ENCODE results near the gene CFAP54.

DNA sequence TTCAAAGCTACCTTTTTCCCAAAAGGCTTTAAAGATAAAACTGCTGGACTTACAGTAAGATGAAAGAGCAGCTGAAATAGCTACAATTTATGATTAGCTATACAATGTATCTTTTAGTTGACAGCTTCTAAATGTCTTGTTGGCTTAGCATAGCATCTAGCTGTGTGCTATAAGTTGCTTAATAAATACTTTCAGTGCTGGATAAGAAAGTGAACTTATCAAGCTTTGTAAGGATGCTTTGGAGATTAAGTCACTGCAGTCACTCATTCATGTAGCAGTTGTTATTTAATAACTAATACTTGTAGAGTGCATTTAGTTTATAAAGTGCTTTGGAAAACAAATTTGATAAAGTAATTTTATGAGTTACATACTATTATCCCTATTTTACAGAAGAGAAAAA lies 14.6 kb downstream of the CFAP54 start:
- TF ChIP-seq, protein P1, sequence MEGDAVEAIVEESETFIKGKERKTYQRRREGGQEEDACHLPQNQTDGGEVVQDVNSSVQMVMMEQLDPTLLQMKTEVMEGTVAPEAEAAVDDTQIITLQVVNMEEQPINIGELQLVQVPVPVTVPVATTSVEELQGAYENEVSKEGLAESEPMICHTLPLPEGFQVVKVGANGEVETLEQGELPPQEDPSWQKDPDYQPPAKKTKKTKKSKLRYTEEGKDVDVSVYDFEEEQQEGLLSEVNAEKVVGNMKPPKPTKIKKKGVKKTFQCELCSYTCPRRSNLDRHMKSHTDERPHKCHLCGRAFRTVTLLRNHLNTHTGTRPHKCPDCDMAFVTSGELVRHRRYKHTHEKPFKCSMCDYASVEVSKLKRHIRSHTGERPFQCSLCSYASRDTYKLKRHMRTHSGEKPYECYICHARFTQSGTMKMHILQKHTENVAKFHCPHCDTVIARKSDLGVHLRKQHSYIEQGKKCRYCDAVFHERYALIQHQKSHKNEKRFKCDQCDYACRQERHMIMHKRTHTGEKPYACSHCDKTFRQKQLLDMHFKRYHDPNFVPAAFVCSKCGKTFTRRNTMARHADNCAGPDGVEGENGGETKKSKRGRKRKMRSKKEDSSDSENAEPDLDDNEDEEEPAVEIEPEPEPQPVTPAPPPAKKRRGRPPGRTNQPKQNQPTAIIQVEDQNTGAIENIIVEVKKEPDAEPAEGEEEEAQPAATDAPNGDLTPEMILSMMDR (conservative IDR thresholded peaks at IDR 0.05; ENCODE audit: low read depth, low read length): no peak
- TF ChIP-seq RAD21 (IDR thresholded peaks at IDR 0.05; ENCODE audit: low read length) (no peak), POLR2A (IDR thresholded peaks at IDR 0.05; ENCODE audit: low read depth, low read length) (no peak), SMC3 (IDR thresholded peaks at IDR 0.05; ENCODE audit: low read depth, low read length) (no peak), BHLHE40 (IDR thresholded peaks at IDR 0.05; ENCODE audit: low read depth, low read length) (no peak), MXI1 (IDR thresholded peaks at IDR 0.05; ENCODE audit: borderline replicate concordance, low read depth, low read length) (no peak), NFE2L2 (IDR thresholded peaks at IDR 0.05; ENCODE audit: low read depth, low read length) (no peak), CHD1 (IDR thresholded peaks at IDR 0.05; ENCODE audit: low read depth, low read length) (no peak), MAFK (IDR thresholded peaks at IDR 0.05; ENCODE audit: low read depth, low read length) (no peak), RFX5 (IDR thresholded peaks at IDR 0.05; ENCODE audit: low read depth, low read length) (no peak), MAZ (IDR thresholded peaks at IDR 0.05; ENCODE audit: borderline replicate concordance, low read depth, low read length) (no peak)
- TF ChIP-seq, protein P2, sequence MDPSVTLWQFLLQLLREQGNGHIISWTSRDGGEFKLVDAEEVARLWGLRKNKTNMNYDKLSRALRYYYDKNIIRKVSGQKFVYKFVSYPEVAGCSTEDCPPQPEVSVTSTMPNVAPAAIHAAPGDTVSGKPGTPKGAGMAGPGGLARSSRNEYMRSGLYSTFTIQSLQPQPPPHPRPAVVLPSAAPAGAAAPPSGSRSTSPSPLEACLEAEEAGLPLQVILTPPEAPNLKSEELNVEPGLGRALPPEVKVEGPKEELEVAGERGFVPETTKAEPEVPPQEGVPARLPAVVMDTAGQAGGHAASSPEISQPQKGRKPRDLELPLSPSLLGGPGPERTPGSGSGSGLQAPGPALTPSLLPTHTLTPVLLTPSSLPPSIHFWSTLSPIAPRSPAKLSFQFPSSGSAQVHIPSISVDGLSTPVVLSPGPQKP (IDR thresholded peaks at IDR 0.05; ENCODE audit: borderline replicate concordance, low read depth, low read length): no peak
- TF ChIP-seq, protein P3, sequence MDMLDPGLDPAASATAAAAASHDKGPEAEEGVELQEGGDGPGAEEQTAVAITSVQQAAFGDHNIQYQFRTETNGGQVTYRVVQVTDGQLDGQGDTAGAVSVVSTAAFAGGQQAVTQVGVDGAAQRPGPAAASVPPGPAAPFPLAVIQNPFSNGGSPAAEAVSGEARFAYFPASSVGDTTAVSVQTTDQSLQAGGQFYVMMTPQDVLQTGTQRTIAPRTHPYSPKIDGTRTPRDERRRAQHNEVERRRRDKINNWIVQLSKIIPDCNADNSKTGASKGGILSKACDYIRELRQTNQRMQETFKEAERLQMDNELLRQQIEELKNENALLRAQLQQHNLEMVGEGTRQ (IDR thresholded peaks at IDR 0.05; ENCODE audit: low read depth, low read length): no peak

Measured in IMR-90 (cell line).